Measurements from ENCODE around the gene ZNF699.
"Not testable (repeated sequence)": the region's sequence is repeated elsewhere in the genome, so short reads cannot be mapped to it uniquely, and the experiment has no call there.

ZNF699 gene

DNA sequence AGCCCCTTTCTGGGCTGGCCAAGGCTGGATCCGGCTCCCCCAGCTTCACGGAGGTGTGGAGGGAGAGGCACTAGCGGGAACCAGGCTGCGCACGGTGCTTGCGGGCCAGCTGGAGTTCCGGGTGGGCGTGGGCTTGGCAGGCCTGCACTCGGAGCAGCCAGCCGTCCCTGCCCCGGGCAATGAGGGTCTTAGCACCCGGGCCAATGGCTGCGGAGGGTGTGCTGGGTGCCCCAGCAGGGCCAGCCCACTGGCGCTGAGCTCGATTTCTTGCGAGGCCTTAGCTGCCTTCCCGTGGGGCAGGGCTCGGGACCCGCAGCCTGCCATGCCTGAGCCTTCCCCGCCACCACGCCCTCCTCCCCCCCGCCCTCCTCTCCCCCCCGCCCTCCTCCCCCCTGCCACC lies 11.7 kb upstream of the ZNF699 start:
- DNase-seq: no peak
- TF ChIP-seq POLR2A (IDR thresholded peaks at IDR 0.05; ENCODE audit: low read length) (no peak), GATA1 (IDR thresholded peaks at IDR 0.05; ENCODE audit: low read depth, low read length) (no peak)

DNA sequence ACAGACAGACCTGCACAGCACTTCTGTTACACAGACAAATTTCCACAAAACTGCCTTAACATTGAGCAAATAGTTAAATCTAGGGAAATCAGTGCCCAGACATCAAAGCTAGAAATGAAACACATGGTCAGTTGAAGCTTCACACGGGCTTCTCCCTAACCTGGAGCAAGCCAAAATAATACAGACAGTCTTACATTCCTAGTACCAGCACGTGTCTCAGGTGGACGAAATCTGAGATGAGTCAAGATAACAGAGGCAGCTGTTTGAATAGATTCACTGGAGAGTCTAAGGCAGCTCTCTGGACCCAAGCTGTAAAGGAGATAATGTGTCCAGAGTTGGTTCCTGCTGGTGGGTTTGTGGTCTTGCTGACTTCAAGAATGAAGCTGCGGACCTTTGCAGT lies 4.1 kb upstream of the ZNF699 start:
- TF ChIP-seq GATA1 (IDR thresholded peaks at IDR 0.05; ENCODE audit: low read depth, low read length) (no peak), POLR2A (IDR thresholded peaks at IDR 0.05; ENCODE audit: low read length) (no peak)
- DNase-seq: no peak

DNA sequence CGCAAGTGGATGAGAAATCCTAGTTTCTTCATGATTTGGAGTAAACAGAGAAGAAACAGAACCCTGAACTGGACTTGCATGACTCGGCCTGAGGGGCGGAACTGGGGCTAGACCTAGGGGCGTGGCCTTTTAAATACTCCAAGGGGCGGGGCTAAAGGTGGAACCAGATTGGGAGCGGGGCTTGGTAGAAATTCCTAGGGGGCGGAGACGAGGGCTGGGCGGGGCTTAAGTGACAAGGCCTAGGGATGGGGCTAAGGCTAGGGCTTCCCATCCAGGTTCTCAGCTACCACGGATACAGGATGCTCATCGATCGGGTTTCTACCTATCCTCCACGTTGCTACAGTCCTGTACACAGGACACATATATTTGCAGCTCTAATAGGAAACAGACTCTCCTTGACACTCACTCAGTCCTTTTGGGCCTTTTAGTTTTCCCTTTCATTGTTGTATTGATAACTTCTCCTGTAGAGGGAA lies 372 bp upstream of the ZNF699 start:
- TF ChIP-seq GATA1 (IDR thresholded peaks at IDR 0.05; ENCODE audit: low read depth, low read length) (no peak), POLR2A (IDR thresholded peaks at IDR 0.05; ENCODE audit: low read length) (no peak)
- DNase-seq: no peak

DNA sequence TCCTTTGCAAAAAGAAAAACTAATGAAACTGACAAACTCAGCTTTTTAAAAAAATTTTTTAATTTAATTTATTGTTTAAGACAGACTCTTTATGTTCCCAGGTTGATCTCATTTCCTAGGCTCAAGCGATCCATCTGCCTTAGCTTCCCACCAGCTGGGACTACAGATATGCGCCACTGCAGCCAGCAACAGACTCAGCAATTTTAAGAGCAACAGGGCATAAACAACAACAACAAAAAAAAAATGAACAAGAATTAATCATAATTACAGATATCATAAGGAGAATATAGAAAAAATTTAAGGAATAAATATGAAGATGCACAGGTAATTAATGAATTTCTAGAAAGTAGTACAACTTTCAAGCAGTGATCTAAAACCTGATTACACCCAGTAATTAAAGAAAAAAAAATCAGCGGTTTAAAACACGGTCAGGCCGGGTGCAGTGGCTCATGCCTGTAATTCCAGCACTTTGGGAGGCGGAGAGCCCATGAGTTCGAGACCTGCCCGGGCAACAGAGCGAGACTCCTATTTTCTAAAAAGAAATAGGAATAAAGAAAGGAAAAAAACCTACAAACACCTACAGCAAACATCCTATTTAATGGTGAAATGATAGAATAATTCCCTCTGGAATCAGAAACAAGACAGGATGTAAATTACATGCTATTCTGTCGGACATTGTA lies 1.4 kb downstream of the ZNF699 start:
- no peak for DNase-seq
- TF ChIP-seq GATA1 (IDR thresholded peaks at IDR 0.05; ENCODE audit: low read depth, low read length) (no peak), POLR2A (IDR thresholded peaks at IDR 0.05; ENCODE audit: low read length) (no peak)

DNA sequence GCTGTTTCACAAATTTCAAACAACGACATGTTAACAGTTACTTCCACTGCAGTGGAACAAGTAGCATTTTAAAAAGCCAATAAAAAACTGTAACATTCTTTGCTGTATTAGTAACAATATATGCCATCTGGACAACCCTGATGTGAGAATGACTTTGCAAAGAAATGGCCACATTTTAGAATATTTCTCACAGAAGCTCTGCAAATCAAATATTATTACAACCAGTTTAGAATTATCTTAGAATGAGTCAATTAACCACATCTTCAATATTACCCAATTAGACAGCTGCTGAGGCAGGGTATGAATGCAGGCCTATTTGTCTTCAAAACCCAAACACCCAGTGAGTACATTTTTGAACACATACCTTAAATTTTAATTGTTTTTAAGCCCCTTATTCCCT lies 3.2 kb downstream of the ZNF699 start:
- no peak for TF ChIP-seq POLR2A (IDR thresholded peaks at IDR 0.05; ENCODE audit: low read length)
- TF ChIP-seq GATA1 (IDR thresholded peaks at IDR 0.05; ENCODE audit: low read depth, low read length): no peak
- no peak for DNase-seq

DNA sequence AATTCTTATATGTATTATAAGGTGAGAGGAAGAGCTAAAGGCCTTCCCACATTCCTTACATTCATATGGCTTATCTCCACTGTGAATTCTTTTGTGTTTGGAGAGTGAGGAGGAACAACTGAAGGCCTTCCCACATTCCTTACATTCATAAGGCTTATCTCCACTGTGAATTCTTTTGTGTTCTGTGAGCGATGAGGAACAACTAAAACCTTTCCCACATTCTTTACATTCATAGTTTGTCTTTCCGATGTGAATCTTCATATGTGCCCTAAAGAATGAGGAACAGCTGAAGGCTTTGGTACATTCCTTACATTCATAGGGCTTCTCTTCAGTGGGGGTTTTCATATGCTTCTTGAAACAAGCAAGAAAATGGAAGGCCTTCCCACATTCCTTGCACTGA lies 13.3 kb downstream of the ZNF699 start:
- no peak for DNase-seq
- TF ChIP-seq POLR2A (IDR thresholded peaks at IDR 0.05; ENCODE audit: low read length) (no peak), GATA1 (IDR thresholded peaks at IDR 0.05; ENCODE audit: low read depth, low read length) (no peak)

DNA sequence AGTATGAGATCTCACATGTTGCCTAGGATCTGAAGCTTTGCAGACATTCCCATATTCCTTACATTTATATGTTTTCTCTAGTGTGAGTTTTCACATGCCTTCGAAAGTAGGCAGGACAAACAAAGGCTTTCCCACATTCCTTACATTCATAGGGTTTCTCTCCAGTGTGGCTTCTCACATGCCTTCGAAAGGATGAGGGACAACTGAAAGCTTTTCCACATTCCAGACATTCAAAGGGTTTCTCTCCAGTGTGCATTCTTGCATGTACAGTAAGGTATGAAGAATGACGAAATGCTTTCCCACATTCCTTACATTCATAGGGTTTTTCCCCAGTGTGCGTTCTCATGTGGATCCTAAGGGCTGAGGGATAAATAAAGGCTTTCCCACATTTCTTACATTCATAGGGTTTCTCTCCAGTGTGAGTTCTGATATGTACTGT lies 14.2 kb downstream of the ZNF699 start:
- DNase-seq: no peak
- no peak for TF ChIP-seq GATA1 (IDR thresholded peaks at IDR 0.05; ENCODE audit: low read depth, low read length)
- TF ChIP-seq POLR2A (IDR thresholded peaks at IDR 0.05; ENCODE audit: low read length): no peak

DNA sequence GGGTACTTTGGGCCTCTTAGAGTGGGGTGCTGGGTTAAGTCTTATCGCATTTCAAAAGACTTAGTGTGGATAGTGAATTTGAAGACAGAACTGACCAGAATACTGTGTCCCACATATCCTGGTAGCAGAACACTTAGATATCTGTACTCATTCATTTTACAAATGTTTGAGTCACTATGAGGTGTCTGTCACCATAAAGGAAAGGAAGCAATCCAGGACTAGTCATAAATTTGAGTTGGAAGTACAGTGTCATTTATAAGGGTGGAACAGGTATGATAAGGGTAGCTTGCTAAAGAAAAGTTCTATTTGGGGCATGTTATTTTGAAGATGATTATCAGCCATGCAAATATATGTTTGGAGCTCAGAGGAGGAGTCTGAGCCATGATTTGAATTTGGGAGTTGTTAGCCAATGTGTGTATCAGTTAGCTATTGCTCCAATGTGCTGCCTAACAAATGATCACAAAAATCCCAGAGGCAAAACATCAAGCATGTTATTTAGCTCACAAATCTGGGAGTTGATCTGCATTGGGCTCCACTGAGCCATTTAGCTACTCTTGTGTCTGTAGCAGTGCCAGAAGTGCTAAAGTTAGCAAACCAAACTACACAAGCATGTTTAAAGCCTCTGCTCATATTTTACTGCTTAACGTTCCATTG lies 20.3 kb downstream of the ZNF699 start:
- no peak for TF ChIP-seq POLR2A (IDR thresholded peaks at IDR 0.05; ENCODE audit: low read length)
- no peak for TF ChIP-seq GATA1 (IDR thresholded peaks at IDR 0.05; ENCODE audit: low read depth, low read length)
- no peak for DNase-seq

DNA sequence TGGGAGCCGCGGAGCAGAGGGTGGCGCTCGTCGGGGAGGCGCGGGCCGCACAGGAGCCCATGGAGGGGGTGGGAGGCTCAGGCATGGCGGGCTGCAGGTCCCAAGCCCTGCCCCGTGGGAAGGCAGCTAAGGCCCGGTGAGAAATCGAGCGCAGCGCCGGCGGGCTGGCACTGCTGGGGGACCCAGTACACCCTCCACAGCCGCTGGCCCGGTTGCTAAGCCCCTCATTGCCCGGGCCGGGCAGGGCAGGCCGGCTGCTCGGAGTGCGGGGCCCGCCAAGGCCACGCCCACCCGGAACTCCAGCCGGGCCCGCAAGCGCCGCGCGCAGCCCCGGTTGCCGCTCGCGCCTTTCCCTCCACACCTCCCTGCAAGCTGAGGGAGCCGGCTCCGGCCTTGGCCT lies 26.2 kb downstream of the ZNF699 start:
- not testable (repeated sequence) for DNase-seq

DNA sequence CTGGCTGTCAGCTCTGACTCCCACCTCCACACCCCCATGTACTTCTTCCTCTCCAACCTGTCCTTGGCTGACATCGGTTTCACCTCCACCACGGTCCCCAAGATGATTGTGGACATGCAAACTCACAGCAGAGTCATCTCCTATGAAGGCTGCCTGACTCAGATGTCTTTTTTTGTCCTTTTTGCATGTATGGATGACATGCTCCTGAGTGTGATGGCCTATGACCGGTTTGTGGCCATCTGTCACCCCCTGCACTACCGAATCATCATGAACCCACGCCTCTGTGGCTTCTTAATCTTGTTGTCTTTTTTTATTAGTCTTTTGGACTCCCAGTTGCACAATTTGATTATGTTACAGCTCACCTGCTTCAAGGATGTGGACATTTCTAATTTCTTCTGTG lies 58.4 kb downstream of the ZNF699 start:
- no peak for TF ChIP-seq POLR2A (IDR thresholded peaks at IDR 0.05; ENCODE audit: low read length)
- TF ChIP-seq GATA1 (IDR thresholded peaks at IDR 0.05; ENCODE audit: low read depth, low read length): no peak
- DNase-seq: no peak

DNA sequence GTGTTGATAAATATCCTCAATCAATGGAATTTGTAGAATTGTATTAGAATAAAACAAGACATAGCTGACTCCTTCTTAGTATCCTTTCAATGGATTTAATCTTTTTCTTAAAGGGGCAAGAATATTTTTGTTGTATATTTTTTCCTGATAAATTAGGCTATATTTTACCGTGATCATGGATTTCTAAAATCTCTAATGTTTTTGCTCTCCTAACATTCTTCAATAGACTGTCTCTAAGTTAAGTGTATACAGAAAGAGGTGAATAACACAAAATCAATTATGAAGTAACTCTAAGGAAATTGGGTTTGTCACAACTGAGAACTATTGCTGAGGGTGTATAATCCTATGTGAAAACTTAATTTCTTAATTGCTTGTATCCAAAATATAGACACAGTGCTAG lies 59.0 kb downstream of the ZNF699 start, which contains the start of gene OR7E24:
Gene OR7E24 (plus strand): TSS at position 301 of the 400 bp plus-strand sequence. CDS start 114 bp downstream, outside the sequence.
- TF ChIP-seq GATA1 (IDR thresholded peaks at IDR 0.05; ENCODE audit: low read depth, low read length): no peak
- DNase-seq: no peak
